ENCODE data around the gene MGLL.

Gene MGLL

DNA sequence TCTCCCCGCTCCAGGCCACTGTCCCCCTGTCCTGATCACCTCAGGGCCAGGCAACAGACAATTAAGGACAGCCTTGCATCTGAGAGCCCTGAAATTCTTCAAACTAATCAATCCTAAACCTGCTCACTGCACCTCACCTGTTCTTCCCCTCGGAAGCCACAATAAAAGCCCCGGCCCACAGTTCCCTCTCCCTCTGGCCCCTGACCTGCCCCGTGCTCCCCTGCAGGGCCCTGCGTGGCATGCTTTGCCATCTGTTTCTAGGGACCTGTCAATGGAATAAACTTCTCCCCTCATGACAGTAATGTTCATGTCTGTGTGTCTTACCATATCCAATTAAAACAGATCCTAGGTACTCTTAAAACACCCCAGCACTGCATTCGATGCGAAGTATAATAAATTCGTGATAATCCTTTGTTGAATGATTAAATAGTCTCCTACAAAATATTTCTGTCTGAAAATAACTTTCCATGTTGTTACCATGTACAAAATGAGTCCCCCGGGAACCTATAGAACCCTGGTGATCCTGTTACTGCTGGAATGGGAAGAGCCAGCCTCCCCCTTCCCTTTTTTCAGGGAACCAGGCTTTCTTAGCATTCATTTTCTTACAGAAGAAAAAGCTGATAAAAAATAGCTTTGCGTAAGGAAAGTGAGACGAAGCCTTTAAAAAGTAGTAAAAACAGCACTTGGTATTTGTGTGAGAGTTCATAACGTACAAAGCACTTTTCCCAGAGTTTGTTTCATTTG, 90.6 kb downstream of the MGLL start:
- TF ChIP-seq, protein P1, sequence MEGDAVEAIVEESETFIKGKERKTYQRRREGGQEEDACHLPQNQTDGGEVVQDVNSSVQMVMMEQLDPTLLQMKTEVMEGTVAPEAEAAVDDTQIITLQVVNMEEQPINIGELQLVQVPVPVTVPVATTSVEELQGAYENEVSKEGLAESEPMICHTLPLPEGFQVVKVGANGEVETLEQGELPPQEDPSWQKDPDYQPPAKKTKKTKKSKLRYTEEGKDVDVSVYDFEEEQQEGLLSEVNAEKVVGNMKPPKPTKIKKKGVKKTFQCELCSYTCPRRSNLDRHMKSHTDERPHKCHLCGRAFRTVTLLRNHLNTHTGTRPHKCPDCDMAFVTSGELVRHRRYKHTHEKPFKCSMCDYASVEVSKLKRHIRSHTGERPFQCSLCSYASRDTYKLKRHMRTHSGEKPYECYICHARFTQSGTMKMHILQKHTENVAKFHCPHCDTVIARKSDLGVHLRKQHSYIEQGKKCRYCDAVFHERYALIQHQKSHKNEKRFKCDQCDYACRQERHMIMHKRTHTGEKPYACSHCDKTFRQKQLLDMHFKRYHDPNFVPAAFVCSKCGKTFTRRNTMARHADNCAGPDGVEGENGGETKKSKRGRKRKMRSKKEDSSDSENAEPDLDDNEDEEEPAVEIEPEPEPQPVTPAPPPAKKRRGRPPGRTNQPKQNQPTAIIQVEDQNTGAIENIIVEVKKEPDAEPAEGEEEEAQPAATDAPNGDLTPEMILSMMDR (IDR thresholded peaks at IDR 0.05; ENCODE audit: extremely low read depth, missing control alignments): no peak
- no peak for DNase-seq (ENCODE audit: low spot score)

DNA sequence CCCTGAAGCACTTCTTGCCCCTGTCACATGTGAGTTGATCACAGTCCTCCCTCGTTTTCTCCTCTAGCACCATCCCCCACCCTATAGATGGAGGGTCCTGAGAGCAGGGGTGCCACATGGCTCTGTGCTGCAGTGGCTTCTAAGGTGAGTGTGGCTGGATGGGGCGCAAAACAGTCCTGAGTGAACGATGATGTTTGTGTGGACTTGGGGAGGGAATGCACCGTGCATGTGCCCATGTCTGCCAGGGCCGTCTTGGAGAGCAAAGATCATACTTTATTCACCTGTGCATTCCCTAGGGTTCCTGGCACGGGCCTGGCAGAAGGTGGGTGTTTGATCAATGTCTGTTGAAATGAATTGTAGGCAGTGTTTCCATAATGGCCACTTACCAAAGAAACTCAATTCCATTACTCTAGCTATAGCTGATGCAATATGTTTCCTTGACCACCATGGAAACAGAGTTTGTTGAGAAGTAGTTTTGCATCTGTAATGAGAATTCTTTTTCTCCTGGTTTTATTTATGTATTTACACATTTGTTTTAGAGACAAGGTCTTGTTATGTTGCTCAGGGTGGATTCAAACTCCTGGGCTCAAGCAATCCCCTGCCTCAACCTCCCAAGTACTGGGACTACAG, 91.5 kb downstream of the MGLL start:
- DNase-seq (ENCODE audit: low spot score): no peak
- TF ChIP-seq, protein P1 (IDR thresholded peaks at IDR 0.05; ENCODE audit: extremely low read depth, missing control alignments): no peak

DNA sequence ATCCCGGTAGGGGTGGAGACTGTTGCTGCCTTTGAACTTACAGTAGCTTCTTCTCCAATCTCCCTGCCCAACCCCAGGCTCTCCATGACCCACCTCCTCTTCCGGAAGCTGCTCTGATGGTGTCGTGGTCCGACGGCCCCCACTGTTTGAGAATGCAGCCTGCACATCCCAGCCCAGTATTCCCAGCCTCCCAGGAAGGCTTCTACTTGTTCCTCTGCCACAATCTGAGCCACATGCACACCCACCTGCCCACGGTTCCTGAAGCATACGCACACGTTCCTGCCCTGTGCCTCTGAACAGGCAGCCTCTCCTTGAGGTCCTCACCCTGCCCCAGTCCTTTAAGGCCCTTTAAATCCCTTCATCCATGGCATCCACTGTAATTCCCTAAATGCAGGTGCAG, 92.1 kb downstream of the MGLL start:
- TF ChIP-seq, protein P1 (IDR thresholded peaks at IDR 0.05; ENCODE audit: extremely low read depth, missing control alignments): no peak
- DNase-seq (ENCODE audit: low spot score): no peak

DNA sequence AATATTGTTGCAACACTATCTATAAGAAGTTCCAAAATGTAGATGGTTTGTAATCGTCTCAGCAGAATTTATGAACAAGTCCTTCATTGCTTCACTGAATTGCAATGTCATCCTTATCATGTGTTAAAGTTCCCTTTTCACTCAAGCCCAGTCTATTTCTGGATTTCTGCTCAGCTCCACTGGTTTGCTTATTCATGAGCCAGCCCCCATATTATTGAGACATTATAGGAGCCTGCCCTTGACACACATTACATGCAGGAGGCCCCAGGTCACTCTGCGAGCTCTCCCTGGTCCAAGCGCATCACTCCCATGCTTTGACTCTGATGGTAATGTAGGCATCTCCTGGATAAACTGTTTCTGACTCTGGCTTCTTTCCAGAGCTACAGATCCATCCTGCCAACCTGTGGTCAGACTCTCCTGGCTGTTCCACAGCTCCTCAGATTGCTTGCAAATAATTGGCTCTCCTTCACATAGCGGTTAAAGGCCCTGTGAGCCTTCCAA, 92.7 kb downstream of the MGLL start:
- TF ChIP-seq, protein P1 (IDR thresholded peaks at IDR 0.05; ENCODE audit: extremely low read depth, missing control alignments): no peak
- no peak for DNase-seq (ENCODE audit: low spot score)

DNA sequence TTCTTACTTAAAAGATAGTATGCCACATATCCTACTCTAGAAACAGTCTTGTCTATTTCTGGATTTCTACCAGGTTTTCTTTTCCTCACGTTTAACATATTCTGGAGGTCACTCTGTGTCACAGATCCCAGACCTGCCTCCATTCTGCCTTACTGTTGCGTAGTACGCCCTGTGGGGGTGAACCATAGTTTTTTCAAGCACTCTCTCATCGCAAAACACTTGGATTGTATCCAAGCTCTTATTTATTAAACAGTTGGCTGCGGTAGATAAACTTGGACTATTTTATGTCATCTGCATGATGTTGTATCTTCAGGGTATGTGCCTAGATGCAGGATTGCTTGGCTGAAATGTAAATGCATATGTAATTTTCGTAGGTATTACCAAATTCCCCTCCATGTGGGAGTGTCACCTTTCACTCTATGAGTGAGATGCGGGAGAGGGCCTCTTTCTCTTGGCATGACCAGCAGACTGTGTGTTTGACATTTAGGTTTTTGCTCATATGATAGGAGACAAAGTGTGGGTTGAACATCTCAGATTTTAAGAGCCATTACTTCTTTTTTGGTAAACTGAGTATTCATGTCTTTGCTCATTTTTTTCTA, 93.8 kb downstream of the MGLL start:
- no peak for DNase-seq (ENCODE audit: low spot score)
- TF ChIP-seq, protein P1 (IDR thresholded peaks at IDR 0.05; ENCODE audit: extremely low read depth, missing control alignments): no peak

DNA sequence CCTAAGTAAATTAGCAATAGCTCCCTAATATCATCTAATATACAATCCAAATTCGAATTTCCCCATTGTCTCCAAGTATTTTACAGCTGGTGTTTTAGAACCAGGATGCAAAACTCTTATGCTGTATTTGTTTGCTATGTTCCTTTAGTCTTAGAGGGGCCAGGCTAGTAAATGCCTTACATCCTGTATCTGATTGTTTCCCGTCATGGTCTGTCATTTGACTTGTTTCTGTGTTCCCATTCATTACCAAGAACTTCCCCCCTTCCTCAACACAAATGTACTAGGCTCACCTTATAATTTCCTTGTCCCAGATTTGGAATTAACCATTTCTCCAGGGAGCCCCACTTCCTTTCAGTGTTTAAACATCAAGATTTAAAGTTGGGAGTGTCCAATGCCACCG, 95.4 kb downstream of the MGLL start:
- TF ChIP-seq, protein P1 (IDR thresholded peaks at IDR 0.05; ENCODE audit: extremely low read depth, missing control alignments): no peak
- no peak for DNase-seq (ENCODE audit: low spot score)

DNA sequence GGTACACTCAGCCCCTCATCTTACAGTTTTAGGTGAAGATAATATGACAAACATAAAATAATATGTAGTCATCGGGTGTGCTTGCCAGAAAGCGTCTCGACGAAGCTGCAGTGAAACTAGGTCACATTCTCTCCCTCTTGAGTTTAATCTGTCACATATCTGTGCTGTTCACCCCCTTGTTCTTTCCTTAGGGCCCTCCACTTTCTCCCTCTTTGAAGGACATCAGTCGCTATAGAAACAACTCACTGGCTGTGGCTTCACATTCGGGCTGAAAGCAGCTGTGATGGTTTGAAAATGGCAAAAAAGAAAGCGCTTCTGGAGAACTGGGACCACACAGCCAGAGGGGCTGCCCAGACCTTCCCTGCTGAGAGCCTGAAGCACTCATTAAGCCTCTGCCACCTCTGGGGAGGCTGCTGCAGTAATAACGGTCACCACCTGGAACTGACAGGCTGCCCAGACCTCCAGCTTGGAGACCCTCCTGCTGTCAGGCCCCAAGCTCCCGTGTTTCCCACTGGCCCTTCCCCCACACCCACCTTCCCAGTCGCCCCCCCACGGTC, 99.2 kb downstream of the MGLL start:
- DNase-seq (ENCODE audit: low spot score): no peak

More for the DNA sequence above, 99.2 kb downstream of the MGLL start:
- TF ChIP-seq, protein P1 (IDR thresholded peaks at IDR 0.05; ENCODE audit: extremely low read depth, missing control alignments): no peak

All from GM20000 (cell line).